K562 (cell line): ENCODE measurements around the gene WNK2. TPM values are rescaled to one million over a fixed set of nuclear protein-coding genes. Genes with fewer than 3 reads are reported as not detected.

Experiments
- ATAC-seq: fragments of 200-7000 bp; cut with Tn5 transposase; 3 replicates; pipeline ENCODE4 v1.9.1; 2020; ENCODE audit warnings: moderate library complexity
- BruUV-seq: library from RNA; stranded (reverse); fragments of 400-500 nt; replicated peaks from 2 replicates; lab custom pipeline; 2021; lab: Mats Ljungman, UMichigan
- CTCF ChIA-PET: fragments of 300-600 bp; formaldehyde crosslinking; extraction: SDS; loops from one replicate; lab custom pipeline; 2021; ENCODE audit warnings: low intra/inter-chr PET ratio; lab: Yijun Ruan, JAX
- POLR2A ChIA-PET: fragments of 300-600, 350-650 bp; sonication (Branson Sonifier 250); formaldehyde crosslinking; extraction: SDS; loops from one replicate; lab custom pipeline; 2021; ENCODE audit warnings: antibody characterized with exemption, inconsistent platforms; lab: Yijun Ruan, JAX
- DNase-seq, 4 experiments: peaks; one replicate each; pipeline versions ENCODE4 v3.0.0 to v3.0.0-alpha.2; 2011 to 2018; ENCODE audit warnings: low spot score in 3 of 4, mixed read lengths in 3 of 4; ENCODE audit errors: extremely low read depth in 1 of 4
- FAIRE-seq: peaks from 2 replicates; lab custom pipeline; 2011; peaks lifted over from hg19 to GRCh38; lab: Jason Lieb, UNC
- H2AFZ ChIP-seq: 2 replicates; pipeline ENCODE4 v1.6.0; 2011; ENCODE audit warnings: low read depth, low read length, control low read depth, inconsistent platforms
- H3K27ac ChIP-seq: fragments of 200-600 bp; 3 replicates; pipeline ENCODE4 v1.8.0; 2011; ENCODE audit warnings: low read depth, mild to moderate bottlenecking, control low read depth, inconsistent platforms, low read length, moderate library complexity, mixed read lengths; ENCODE audit errors: extremely low read depth
- H3K27me3 ChIP-seq, 2 experiments: fragments of 300-600 bp in 1 of 2; 2 replicates in 1 of 2; 3 replicates in 1 of 2; pipeline versions ENCODE4 v1.6.0 to v1.8.0; 2011; ENCODE audit warnings: inconsistent platforms in 2 of 2, low read length in 2 of 2, mild to moderate bottlenecking in 1 of 2, mixed read lengths in 1 of 2, moderate library complexity in 1 of 2; ENCODE audit not compliant: control insufficient read depth in 2 of 2, insufficient read depth in 2 of 2
- H3K36me3 ChIP-seq: fragments of 300-600 bp; 3 replicates; pipeline ENCODE4 v1.8.0; 2011; ENCODE audit warnings: mild to moderate bottlenecking, low read length, inconsistent platforms; ENCODE audit not compliant: control insufficient read depth, insufficient read depth
- H3K4me1 ChIP-seq, 2 experiments: fragments of 200-600 bp in 1 of 2; replicated peaks in 1 of 2; 2 replicates in 1 of 2; 3 replicates in 1 of 2; pipeline versions ENCODE4 v1.5.1 to v1.8.0; 2011; ENCODE audit warnings: inconsistent platforms in 2 of 2, low read length in 2 of 2, mild to moderate bottlenecking in 1 of 2, mixed read lengths in 1 of 2, moderate library complexity in 1 of 2; ENCODE audit not compliant: control insufficient read depth in 2 of 2, insufficient read depth in 2 of 2
- H3K4me2 ChIP-seq: 2 replicates; pipeline ENCODE4 v1.6.1; 2011; ENCODE audit warnings: low read length, control low read depth, inconsistent platforms, mixed read lengths; ENCODE audit not compliant: insufficient read depth
- H3K4me3 ChIP-seq: fragments of 200-600 bp; sonication (generic), shearing (Covaris generic); 2 replicates; pipeline ENCODE4 v1.5.1; 2016; ENCODE audit warnings: control low read depth, inconsistent platforms
- H3K79me2 ChIP-seq: fragments of 200-600 bp; 3 replicates; pipeline ENCODE4 v1.8.0; 2011; ENCODE audit warnings: low read length, inconsistent platforms; ENCODE audit not compliant: control insufficient read depth, insufficient read depth
- H3K9ac ChIP-seq, 2 experiments: 2 replicates each; pipeline versions ENCODE4 v1.6.0 to v1.6.1; 2011; ENCODE audit warnings: low read depth in 2 of 2, low read length in 2 of 2, control low read depth in 1 of 2, inconsistent platforms in 1 of 2, mild to moderate bottlenecking in 1 of 2, mixed read lengths in 1 of 2; ENCODE audit not compliant: insufficient read depth in 1 of 2
- H3K9me1 ChIP-seq: one replicate; pipeline ENCODE4 v1.6.0; 2011; ENCODE audit warnings: inconsistent platforms, mild to moderate bottlenecking, low read length, moderate library complexity; ENCODE audit not compliant: control insufficient read depth, insufficient read depth
- H3K9me3 ChIP-seq: replicated peaks from 2 replicates; pipeline ENCODE4 v1.5.1; 2011; ENCODE audit warnings: low read depth, low read length, inconsistent platforms; ENCODE audit not compliant: control insufficient read depth, insufficient read depth
- H4K20me1 ChIP-seq: replicated peaks from 2 replicates; pipeline ENCODE4 v1.6.1; 2011; ENCODE audit warnings: low read length, inconsistent platforms, mixed read lengths; ENCODE audit not compliant: control insufficient read depth, insufficient read depth
- ETV5 ChIP-seq: sonication (generic); formaldehyde crosslinking; IDR thresholded peaks from 2 replicates; pipeline ENCODE4 v1.4.0; 2020; ENCODE audit warnings: low read depth, mild to moderate bottlenecking, missing genetic modification reagents
- HSF4 ChIP-seq: fragments of 250-450 bp; sonication (Bioruptor Pico); IDR thresholded peaks from 2 replicates; pipeline ENCODE4 v2.1.2; 2022; ENCODE audit warnings: mild to moderate bottlenecking, moderate library complexity, borderline replicate concordance
- IRF9 ChIP-seq: fragments of 450-650 bp; IDR thresholded peaks from 2 replicates; pipeline ENCODE4 v1.6.1; 2016; ENCODE audit warnings: missing biosample characterization, missing genetic modification characterization
- MAFK ChIP-seq: IDR thresholded peaks from 2 replicates; pipeline ENCODE4 v1.6.1; 2011; ENCODE audit warnings: low read length, improper control_type of control experiment
- MCM2 ChIP-seq: fragments of 450-650 bp; IDR thresholded peaks from 2 replicates; pipeline ENCODE4 v1.6.1; 2017; ENCODE audit warnings: low read depth, mild to moderate bottlenecking
- NFE2L1 ChIP-seq: fragments of 450-650 bp; IDR thresholded peaks from 2 replicates; pipeline ENCODE4 v1.6.1; 2016; ENCODE audit warnings: missing genetic modification characterization, low read depth, mild to moderate bottlenecking, missing compliant biosample characterization, moderate library complexity, borderline replicate concordance
- TAF15 ChIP-seq: fragments of 200-400 bp; formaldehyde crosslinking; IDR thresholded peaks from 2 replicates; pipeline ENCODE4 v1.6.1; 2017; ENCODE audit warnings: mild to moderate bottlenecking, low read depth, low read length, moderate library complexity
- XRCC3 ChIP-seq: fragments of 450-650 bp; IDR thresholded peaks from 2 replicates; pipeline ENCODE4 v1.6.1; 2017; ENCODE audit warnings: mild to moderate bottlenecking, moderate library complexity
- ZKSCAN1 ChIP-seq: fragments of 150-350 bp; IDR thresholded peaks from 2 replicates; pipeline ENCODE4 v1.6.1; 2016; ENCODE audit warnings: low read depth, low read length
- ZKSCAN8 ChIP-seq: fragments of 200-800 bp; sonication (Bioruptor generic); IDR thresholded peaks from 2 replicates; pipeline ENCODE4 v1.6.1; 2016; ENCODE audit warnings: missing genetic modification characterization, missing compliant biosample characterization
- ZNF778 ChIP-seq: fragments of 450-650 bp; formaldehyde crosslinking; IDR thresholded peaks from 2 replicates; pipeline ENCODE4 v1.4.0; 2020; ENCODE audit warnings: mild to moderate bottlenecking, moderate library complexity
- WGBS: fragments of 100-300 bp; shearing (Covaris generic); methylation state at CpG from one replicate; pipeline ENCODE4 v1.1.6; 2016; ENCODE audit warnings: low coverage, mixed read lengths; ENCODE audit not compliant: insufficient coverage; ENCODE audit errors: missing lambda C conversion rate; 5-methylcytosine and 5-hydroxymethylcytosine counted together
- in situ Hi-C: fragments of 300-500 bp; cut with MboI; formaldehyde crosslinking; loops from 4 replicates; pipeline ENCODE4 v1.15.0; 2018; ENCODE audit warnings: inconsistent platforms, mixed read lengths
- intact Hi-C: fragments of 100-400 bp; cut with micrococcal nuclease; formaldehyde crosslinking; loops from 2 replicates; pipeline ENCODE4 v1.14.2; 2022
- polyA plus RNA-seq, 8 experiments: library from polyadenylated mRNA; depleted of rRNA in 4 of 8; stranded (reverse) in 5 of 8; unstranded in 3 of 8; fragments of >200 nt; fragmentation: Nextera tagmentation in 2 of 8; fragmentation: Illumina TruSeq in 1 of 8; extraction: Ambion mirVana in 2 of 8; extraction: Trizol in 1 of 8; gene quantifications; 2 replicates each; pipeline versions ENCODE4 v1.2.1 to v1.2.3, GENCODE V29; 2011 to 2014; ENCODE audit warnings: inconsistent platforms in 1 of 8, missing spikeins in 1 of 8
- total RNA-seq, 7 experiments: library from RNA; depleted of rRNA in 6 of 7; stranded (reverse); fragments of >200 nt in 6 of 7; fragmentation: Illumina TruSeq in 2 of 7; extraction: Trizol in 2 of 7; gene quantifications; 2 replicates each; pipeline versions ENCODE4 v1.2.1 to v1.2.3, GENCODE V29; 2011 to 2021; ENCODE audit warnings: low replicate concordance in 1 of 7
- TF ChIP-seq, protein P1 (sequence below), 2 experiments: IDR thresholded peaks; 2 replicates each; pipeline ENCODE4 v1.6.1; 2011; ENCODE audit warnings: borderline replicate concordance in 1 of 2, control low read depth in 1 of 2, low read depth in 1 of 2, low read length in 1 of 2, mild to moderate bottlenecking in 1 of 2, mixed read lengths in 1 of 2, moderate library complexity in 1 of 2; ENCODE audit not compliant: insufficient read depth in 1 of 2, insufficient read length in 1 of 2, poor library complexity in 1 of 2, severe bottlenecking in 1 of 2; ENCODE audit errors: extremely low read depth in 1 of 2

Gene WNK2
- total and polyA plus RNA-seq, 9 of the 15 experiments (the other 6 are each of a cell fraction or from before 2014, with no cell fraction given) = 0.36 to 3.3 (median 0.64) TPM; not detected in 2

GRCh38 chr9:93254061-93254481, 70.1 kb downstream of the WNK2 start:
- ChIA-PET CTCF (no interaction called here), POLR2A (no interaction called here)
- intact Hi-C loops (no loop called here), in situ Hi-C loops (no loop called here)
- Histone ChIP-seq H3K9me1 (no peaks in the 10 kb centered on the region), H3K9ac (no peak overlapping the region), H3K4me3 (no peak overlapping the region), H4K20me1 (peaks cover 6% of the 10 kb centered on the region), H3K79me2 (no peaks in the 10 kb centered on the region), H3K9me3 (no peaks in the 10 kb centered on the region), H2AFZ (no peak overlapping the region), H3K27me3 (peaks cover 11 to 62% of the 10 kb centered on the region in 2 experiments; a peak in 4 of 5 replicates), H3K4me2 (no peak overlapping the region), H3K27ac (no peak overlapping the region), H3K4me1 (peaks cover 0 to 3% of the 10 kb centered on the region in 2 experiments; a peak in 2 of 5 replicates), H3K36me3 (no peaks in the 10 kb centered on the region)
- ATAC-seq (no peak), DNase-seq (no peak), FAIRE-seq (no peak)
- 12% methylated on average over 14 of the region's 14 CpGs for WGBS
- TF ChIP-seq MCM2 = no peak
- no peak for TF ChIP-seq TAF15
- TF ChIP-seq ZKSCAN8 = no peak
- TF ChIP-seq ZNF778 = no peak
- TF ChIP-seq, protein P1, sequence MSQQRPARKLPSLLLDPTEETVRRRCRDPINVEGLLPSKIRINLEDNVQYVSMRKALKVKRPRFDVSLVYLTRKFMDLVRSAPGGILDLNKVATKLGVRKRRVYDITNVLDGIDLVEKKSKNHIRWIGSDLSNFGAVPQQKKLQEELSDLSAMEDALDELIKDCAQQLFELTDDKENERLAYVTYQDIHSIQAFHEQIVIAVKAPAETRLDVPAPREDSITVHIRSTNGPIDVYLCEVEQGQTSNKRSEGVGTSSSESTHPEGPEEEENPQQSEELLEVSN (IDR thresholded peaks at IDR 0.05; ENCODE audit: borderline replicate concordance in 1 of 2, extremely low read depth in 1 of 2, insufficient read depth in 1 of 2, insufficient read length in 1 of 2, low read depth in 1 of 2, low read length in 1 of 2, poor library complexity in 1 of 2, severe bottlenecking in 1 of 2) = no peak
- TF ChIP-seq ETV5 (CRISPR knock-in tag) = no peak
- no peak for TF ChIP-seq XRCC3
- no peak for TF ChIP-seq NFE2L1 (tag)
- no peak for TF ChIP-seq HSF4 (CRISPR knock-in tag)
- TF ChIP-seq ZKSCAN1 = no peak
- TF ChIP-seq MAFK = no peak
- no peak for TF ChIP-seq IRF9 (tag)
- no TSS peak for BruUV-seq
